Endothelial cell of umbilical vein (primary cell): Measurements from ENCODE around the gene EMP2.

Source experiments
- EZH2 ChIP-seq: IDR thresholded peaks from 2 replicates; pipeline ENCODE4 v1.6.1; 2012; ENCODE audit warnings: borderline replicate concordance, low read depth, mild to moderate bottlenecking, moderate library complexity, low read length, inconsistent platforms; ENCODE audit not compliant: severe bottlenecking
- JUN ChIP-seq: IDR thresholded peaks from 2 replicates; pipeline ENCODE4 v1.6.1; 2011; ENCODE audit warnings: borderline replicate concordance, low read depth; ENCODE audit not compliant: insufficient read length, insufficient read depth
- POLR2A ChIP-seq: IDR thresholded peaks from 2 replicates; pipeline ENCODE4 v1.6.1; 2012; ENCODE audit warnings: low read depth, mild to moderate bottlenecking, control low read depth, low read length
- POLR2AphosphoS5 ChIP-seq: IDR thresholded peaks from 2 replicates; pipeline ENCODE4 v1.6.1; 2012; ENCODE audit warnings: low read depth, mild to moderate bottlenecking, control low read depth, low read length, moderate library complexity; ENCODE audit not compliant: insufficient read depth
- TF ChIP-seq, protein P1 (sequence below), 2 donors: IDR thresholded peaks; 1 replicate in 1 of 2; 2 replicates in 1 of 2; pipeline ENCODE4 v1.5.1; 2011; ENCODE audit warnings: low read length in 2 of 2, mild to moderate bottlenecking in 2 of 2, moderate library complexity in 2 of 2, control low read depth in 1 of 2, inconsistent platforms in 1 of 2, low read depth in 1 of 2; ENCODE audit not compliant: insufficient read depth in 1 of 2; ENCODE audit errors: extremely low read depth in 1 of 2
- TF ChIP-seq, protein P2 (sequence below): IDR thresholded peaks from 2 replicates; pipeline ENCODE4 v1.6.1; 2011; ENCODE audit not compliant: insufficient read depth, insufficient read length

DNA sequence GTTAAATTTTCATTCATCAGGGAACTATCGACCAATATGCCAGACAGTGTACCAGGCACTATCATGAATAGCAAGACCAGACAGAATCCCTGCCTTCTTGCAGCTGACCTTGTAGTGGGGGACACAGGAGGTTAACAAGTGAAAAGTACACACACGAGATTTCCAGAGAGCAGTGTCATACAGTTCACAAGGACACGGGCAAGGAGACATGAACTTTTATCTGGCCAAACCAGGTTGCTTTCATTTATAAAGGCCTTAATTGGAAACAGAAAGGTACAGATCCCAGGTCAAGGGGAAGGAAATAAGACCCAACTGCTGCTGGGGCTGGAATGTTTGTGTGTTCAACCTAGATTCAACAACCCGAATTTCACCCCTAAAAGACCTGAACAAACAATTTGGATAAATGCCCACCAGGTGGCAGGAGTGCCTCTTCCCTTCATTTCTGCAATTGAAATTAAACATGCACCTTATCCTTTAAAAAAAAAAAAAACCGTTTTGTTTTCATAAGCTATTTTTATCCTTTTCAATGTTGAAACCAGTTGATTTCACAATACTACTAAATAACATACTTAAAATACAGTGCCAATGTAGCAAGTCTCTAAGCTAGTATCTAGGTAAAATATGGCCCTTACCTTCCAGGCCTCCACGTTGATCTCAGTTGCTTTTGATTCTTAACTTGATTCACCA, 65.9 kb downstream of the EMP2 start:
- TF ChIP-seq, protein P1, sequence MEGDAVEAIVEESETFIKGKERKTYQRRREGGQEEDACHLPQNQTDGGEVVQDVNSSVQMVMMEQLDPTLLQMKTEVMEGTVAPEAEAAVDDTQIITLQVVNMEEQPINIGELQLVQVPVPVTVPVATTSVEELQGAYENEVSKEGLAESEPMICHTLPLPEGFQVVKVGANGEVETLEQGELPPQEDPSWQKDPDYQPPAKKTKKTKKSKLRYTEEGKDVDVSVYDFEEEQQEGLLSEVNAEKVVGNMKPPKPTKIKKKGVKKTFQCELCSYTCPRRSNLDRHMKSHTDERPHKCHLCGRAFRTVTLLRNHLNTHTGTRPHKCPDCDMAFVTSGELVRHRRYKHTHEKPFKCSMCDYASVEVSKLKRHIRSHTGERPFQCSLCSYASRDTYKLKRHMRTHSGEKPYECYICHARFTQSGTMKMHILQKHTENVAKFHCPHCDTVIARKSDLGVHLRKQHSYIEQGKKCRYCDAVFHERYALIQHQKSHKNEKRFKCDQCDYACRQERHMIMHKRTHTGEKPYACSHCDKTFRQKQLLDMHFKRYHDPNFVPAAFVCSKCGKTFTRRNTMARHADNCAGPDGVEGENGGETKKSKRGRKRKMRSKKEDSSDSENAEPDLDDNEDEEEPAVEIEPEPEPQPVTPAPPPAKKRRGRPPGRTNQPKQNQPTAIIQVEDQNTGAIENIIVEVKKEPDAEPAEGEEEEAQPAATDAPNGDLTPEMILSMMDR (IDR thresholded peaks at IDR 0.05; ENCODE audit: extremely low read depth in 1 of 2, insufficient read depth in 1 of 2, low read depth in 1 of 2, low read length in 2 of 2), result peak; percentile 30 to 43
- TF ChIP-seq EZH2 (no peak), POLR2A (no peak), JUN (no peak), POLR2AphosphoS5 (no peak)
- TF ChIP-seq, protein P2, sequence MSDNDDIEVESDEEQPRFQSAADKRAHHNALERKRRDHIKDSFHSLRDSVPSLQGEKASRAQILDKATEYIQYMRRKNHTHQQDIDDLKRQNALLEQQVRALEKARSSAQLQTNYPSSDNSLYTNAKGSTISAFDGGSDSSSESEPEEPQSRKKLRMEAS, result no peak
